ENCODE data around the gene COL23A1.
A peak's percentile ranks its signal among the peaks of the same experiment; 100 is the strongest.

COL23A1 gene

DNA sequence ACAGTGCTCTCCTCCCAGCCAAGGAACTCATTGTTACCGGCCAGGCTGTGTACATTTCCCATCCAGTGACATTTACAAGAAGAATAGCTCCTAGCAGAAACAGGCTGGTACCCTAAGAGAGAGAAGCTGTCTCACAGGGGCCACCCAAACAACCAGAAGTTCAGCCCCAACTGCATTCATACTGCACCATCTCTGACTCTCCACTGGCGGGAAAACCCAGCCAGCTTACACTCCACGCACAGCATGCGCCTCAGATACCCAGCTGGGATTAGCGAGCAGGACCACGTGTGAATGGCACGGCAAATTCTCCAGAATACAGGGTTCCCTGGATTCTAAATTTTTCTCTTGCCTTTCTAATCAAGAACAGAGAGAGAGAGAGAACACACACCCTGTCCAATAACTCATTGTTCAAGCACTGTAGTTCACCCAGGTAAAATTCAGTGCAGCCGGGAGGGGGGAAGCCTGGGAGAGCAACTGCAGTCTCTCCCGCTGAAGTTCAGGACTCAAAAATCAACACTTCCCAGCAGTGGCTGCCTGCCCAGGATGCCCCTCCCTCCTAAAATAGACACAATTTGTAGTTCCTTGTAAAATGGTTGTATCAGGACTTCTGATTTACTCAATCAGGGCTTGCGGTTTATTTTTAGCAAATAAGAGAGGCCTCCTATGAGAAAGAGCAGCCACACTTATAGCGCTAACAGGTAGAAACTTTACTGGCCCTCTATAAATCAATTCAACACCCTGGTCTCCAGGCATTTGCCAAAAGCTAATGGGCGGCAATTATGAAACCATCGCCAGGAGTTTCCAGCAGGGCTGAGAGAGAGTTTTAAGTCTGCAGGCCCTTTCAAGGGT, 2.2 kb downstream of the COL23A1 start (continued):
- no peak for TF ChIP-seq KLF1 (tag by site-specific recombination; IDR thresholded peaks at IDR 0.05)
- TF ChIP-seq ZNF311 (tag by site-specific recombination; IDR thresholded peaks at IDR 0.05; ENCODE audit: borderline replicate concordance), result no peak
- TF ChIP-seq ZIC2 (tag by site-specific recombination; IDR thresholded peaks at IDR 0.05), result peak; percentile 74
- TF ChIP-seq ZNF426 (tag by site-specific recombination; IDR thresholded peaks at IDR 0.05), result no peak
- TF ChIP-seq OSR2 (tag by site-specific recombination; IDR thresholded peaks at IDR 0.05), result peak; percentile 65
- no peak for TF ChIP-seq TRIM28 (IDR thresholded peaks at IDR 0.05; ENCODE audit: borderline replicate concordance, low read length)
- no peak for TF ChIP-seq BCL11A (tag by site-specific recombination; IDR thresholded peaks at IDR 0.05; ENCODE audit: low read depth)
- TF ChIP-seq, protein P1, sequence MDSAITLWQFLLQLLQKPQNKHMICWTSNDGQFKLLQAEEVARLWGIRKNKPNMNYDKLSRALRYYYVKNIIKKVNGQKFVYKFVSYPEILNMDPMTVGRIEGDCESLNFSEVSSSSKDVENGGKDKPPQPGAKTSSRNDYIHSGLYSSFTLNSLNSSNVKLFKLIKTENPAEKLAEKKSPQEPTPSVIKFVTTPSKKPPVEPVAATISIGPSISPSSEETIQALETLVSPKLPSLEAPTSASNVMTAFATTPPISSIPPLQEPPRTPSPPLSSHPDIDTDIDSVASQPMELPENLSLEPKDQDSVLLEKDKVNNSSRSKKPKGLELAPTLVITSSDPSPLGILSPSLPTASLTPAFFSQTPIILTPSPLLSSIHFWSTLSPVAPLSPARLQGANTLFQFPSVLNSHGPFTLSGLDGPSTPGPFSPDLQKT (IDR thresholded peaks at IDR 0.05; ENCODE audit: borderline replicate concordance, low read depth, low read length), result no peak
- no peak for TF ChIP-seq KLF10 (tag by site-specific recombination; IDR thresholded peaks at IDR 0.05)
- TF ChIP-seq ZNF558 (tag by site-specific recombination; IDR thresholded peaks at IDR 0.05), result no peak
- TF ChIP-seq ZNF174 (tag by site-specific recombination; IDR thresholded peaks at IDR 0.05), result no peak
- TF ChIP-seq GLIS1 (tag by site-specific recombination; IDR thresholded peaks at IDR 0.05), result peak; percentile 47; the same call in 1 of the 2 replicates

DNA sequence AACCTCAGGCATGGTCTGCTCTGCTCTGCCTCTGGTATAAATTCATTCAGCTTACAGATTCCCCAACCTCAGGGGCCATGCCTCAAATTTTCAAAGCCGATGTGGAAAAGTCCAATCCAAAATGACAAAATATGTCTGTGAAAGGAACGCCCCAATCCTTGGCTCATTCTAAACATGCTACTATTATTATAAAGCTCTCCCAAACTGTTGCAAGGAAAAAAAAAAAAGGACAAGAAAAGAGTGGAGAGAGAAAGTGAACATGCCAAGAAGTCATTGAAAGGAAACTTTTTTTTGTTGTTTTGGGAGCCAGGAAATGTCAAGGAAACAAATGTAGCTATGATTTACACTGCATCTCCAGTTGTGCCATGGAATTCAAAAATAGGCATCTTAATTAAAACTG, 3.8 kb downstream of the COL23A1 start:
- no peak for TF ChIP-seq MEIS1 (CRISPR knock-in tag; IDR thresholded peaks at IDR 0.05; ENCODE audit: borderline replicate concordance)
- TF ChIP-seq ZNF132 (tag by site-specific recombination; IDR thresholded peaks at IDR 0.05; ENCODE audit: borderline replicate concordance), result no peak
- TF ChIP-seq, protein P2, sequence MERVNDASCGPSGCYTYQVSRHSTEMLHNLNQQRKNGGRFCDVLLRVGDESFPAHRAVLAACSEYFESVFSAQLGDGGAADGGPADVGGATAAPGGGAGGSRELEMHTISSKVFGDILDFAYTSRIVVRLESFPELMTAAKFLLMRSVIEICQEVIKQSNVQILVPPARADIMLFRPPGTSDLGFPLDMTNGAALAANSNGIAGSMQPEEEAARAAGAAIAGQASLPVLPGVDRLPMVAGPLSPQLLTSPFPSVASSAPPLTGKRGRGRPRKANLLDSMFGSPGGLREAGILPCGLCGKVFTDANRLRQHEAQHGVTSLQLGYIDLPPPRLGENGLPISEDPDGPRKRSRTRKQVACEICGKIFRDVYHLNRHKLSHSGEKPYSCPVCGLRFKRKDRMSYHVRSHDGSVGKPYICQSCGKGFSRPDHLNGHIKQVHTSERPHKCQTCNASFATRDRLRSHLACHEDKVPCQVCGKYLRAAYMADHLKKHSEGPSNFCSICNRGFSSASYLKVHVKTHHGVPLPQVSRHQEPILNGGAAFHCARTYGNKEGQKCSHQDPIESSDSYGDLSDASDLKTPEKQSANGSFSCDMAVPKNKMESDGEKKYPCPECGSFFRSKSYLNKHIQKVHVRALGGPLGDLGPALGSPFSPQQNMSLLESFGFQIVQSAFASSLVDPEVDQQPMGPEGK (tag by site-specific recombination; IDR thresholded peaks at IDR 0.05), result no peak
- TF ChIP-seq, protein P3, sequence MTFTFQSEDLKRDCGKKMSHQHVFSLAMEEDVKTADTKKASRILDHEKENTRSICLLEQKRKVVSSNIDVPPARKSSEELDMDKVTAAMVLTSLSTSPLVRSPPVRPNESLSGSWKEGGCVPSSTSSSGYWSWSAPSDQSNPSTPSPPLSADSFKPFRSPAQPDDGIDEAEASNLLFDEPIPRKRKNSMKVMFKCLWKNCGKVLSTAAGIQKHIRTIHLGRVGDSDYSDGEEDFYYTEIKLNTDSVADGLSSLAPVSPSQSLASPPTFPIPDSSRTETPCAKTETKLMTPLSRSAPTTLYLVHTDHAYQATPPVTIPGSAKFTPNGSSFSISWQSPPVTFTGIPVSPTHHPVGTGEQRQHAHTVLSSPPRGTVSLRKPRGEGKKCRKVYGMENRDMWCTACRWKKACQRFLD (tag by site-specific recombination; IDR thresholded peaks at IDR 0.05), result no peak
- TF ChIP-seq ZNF146 (tag by site-specific recombination; IDR thresholded peaks at IDR 0.05), result no peak
- TF ChIP-seq SP3 (tag by site-specific recombination; IDR thresholded peaks at IDR 0.05), result no peak
- TF ChIP-seq, protein P4, sequence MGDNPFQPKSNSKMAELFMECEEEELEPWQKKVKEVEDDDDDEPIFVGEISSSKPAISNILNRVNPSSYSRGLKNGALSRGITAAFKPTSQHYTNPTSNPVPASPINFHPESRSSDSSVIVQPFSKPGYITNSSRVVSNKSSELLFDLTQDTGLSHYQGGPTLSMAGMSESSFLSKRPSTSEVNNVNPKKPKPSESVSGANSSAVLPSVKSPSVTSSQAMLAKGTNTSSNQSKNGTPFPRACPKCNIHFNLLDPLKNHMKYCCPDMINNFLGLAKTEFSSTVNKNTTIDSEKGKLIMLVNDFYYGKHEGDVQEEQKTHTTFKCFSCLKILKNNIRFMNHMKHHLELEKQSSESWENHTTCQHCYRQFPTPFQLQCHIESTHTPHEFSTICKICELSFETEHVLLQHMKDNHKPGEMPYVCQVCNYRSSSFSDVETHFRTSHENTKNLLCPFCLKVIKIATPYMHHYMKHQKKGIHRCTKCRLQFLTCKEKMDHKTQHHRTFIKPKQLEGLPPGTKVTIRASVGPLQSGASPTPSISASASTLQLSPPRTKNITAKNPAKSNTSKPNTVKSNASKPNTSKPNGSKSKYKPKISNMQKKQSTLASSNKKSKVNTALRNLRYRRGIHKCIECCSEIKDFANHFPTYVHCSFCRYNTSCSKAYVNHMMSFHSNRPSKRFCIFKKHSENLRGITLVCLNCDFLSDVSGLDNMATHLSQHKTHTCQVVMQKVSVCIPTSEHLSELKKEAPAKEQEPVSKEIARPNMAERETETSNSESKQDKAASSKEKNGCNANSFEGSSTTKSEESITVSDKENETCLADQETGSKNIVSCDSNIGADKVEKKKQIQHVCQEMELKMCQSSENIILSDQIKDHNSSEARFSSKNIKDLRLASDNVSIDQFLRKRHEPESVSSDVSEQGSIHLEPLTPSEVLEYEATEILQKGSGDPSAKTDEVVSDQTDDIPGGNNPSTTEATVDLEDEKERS (tag by site-specific recombination; IDR thresholded peaks at IDR 0.05), result no peak
- TF ChIP-seq ZNF76 (tag by site-specific recombination; IDR thresholded peaks at IDR 0.05; ENCODE audit: borderline replicate concordance, low read depth), result no peak
- TF ChIP-seq GFI1B (tag by site-specific recombination; IDR thresholded peaks at IDR 0.05), result no peak
- no peak for TF ChIP-seq ZNF169 (tag by site-specific recombination; IDR thresholded peaks at IDR 0.05)
- no peak for TF ChIP-seq ZFP3 (tag by site-specific recombination; IDR thresholded peaks at IDR 0.05; ENCODE audit: low read depth)
- TF ChIP-seq, protein P5, sequence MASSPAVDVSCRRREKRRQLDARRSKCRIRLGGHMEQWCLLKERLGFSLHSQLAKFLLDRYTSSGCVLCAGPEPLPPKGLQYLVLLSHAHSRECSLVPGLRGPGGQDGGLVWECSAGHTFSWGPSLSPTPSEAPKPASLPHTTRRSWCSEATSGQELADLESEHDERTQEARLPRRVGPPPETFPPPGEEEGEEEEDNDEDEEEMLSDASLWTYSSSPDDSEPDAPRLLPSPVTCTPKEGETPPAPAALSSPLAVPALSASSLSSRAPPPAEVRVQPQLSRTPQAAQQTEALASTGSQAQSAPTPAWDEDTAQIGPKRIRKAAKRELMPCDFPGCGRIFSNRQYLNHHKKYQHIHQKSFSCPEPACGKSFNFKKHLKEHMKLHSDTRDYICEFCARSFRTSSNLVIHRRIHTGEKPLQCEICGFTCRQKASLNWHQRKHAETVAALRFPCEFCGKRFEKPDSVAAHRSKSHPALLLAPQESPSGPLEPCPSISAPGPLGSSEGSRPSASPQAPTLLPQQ (tag by site-specific recombination; IDR thresholded peaks at IDR 0.05), result no peak
- no peak for TF ChIP-seq ZNF394 (tag by site-specific recombination; IDR thresholded peaks at IDR 0.05; ENCODE audit: borderline replicate concordance)
- no peak for TF ChIP-seq ZNF792 (tag by site-specific recombination; IDR thresholded peaks at IDR 0.05)
- TF ChIP-seq ZNF837 (tag by site-specific recombination; IDR thresholded peaks at IDR 0.05), result no peak
- no peak for TF ChIP-seq ZNF350 (tag by site-specific recombination; IDR thresholded peaks at IDR 0.05)
- Histone ChIP-seq H3K4me3 (ENCODE audit: low read depth, low read length) (no peak overlapping the region), H3K9me3 (ENCODE audit: control insufficient read depth, insufficient read depth, low read depth, low read length) (no peaks in the 10 kb centered on the region), H3K4me1 (ENCODE audit: control insufficient read depth, insufficient read depth, low read length) (peaks cover 3% of the 10 kb centered on the region; the same call in 1 of the 2 replicates), H3K36me3 (ENCODE audit: control insufficient read depth in 2 of 2, insufficient read depth in 1 of 2, low read length in 2 of 2) (no peaks in the 10 kb centered on the region), H3K27ac (ENCODE audit: extremely low read depth, low read depth, low read length) (no peak overlapping the region)
- ChIA-PET POLR2A (no interaction called here), CTCF (interaction anchor here (0.5 to 1.0 kb wide), 3 partner anchors 37 to 126 kb away, joined by 3 read pairs; no protein-coding TSS in a partner anchor)

All from HEK293 (cell line).